Dendritic cell treated with granulocyte-macrophage colony-stimulating factor and Interleukin-4, amounts not matched to agents 40 ng/mL and 50 ng/mL, for 4 days (primary cell): ENCODE measurements around the gene PERM1.

Experiments
- H3K27ac Mint-ChIP-seq: one replicate; pipeline ENCODE4 v1.8.0; 2022; ENCODE audit warnings: mild to moderate bottlenecking, mixed read lengths
- H3K27me3 Mint-ChIP-seq: one replicate; pipeline ENCODE4 v1.8.0; 2022; ENCODE audit warnings: mild to moderate bottlenecking, mixed read lengths
- H3K36me3 Mint-ChIP-seq: one replicate; pipeline ENCODE4 v1.8.0; 2022; ENCODE audit warnings: low read depth, mixed read lengths
- H3K4me1 Mint-ChIP-seq: one replicate; pipeline ENCODE4 v1.8.0; 2022; ENCODE audit warnings: low read depth, mixed read lengths
- H3K4me3 Mint-ChIP-seq: one replicate; pipeline ENCODE4 v1.8.0; 2022; ENCODE audit warnings: mild to moderate bottlenecking, moderate library complexity, mixed read lengths
- H3K9me3 Mint-ChIP-seq: one replicate; pipeline ENCODE4 v1.8.0; 2022; ENCODE audit warnings: mixed read lengths
- intact Hi-C: fragments of 100-400 bp; cut with micrococcal nuclease; formaldehyde crosslinking; loops from one replicate; pipeline ENCODE4 v1.15.0; 2022

Gene PERM1

GRCh38 chr1:1006305-1007159 is 24.6 kb upstream of the PERM1 start:
- H3K27ac Mint-ChIP-seq: no peak overlapping the region
- H3K36me3 Mint-ChIP-seq: no peaks in the 10 kb centered on the region
- intact Hi-C loops: no loop called here
- H3K9me3 Mint-ChIP-seq: no peaks in the 10 kb centered on the region
- H3K27me3 Mint-ChIP-seq: peaks cover 72% of the 10 kb centered on the region
- peaks cover 21% of the 10 kb centered on the region for H3K4me1 Mint-ChIP-seq
- no peak overlapping the region for H3K4me3 Mint-ChIP-seq

GRCh38 chr1:1005774-1006304 is 23.9 kb upstream of the PERM1 start:
- Mint-ChIP-seq H3K9me3 (no peaks in the 10 kb centered on the region), H3K4me1 (peaks cover 24% of the 10 kb centered on the region)
- intact Hi-C loops: no loop called here

DNA sequence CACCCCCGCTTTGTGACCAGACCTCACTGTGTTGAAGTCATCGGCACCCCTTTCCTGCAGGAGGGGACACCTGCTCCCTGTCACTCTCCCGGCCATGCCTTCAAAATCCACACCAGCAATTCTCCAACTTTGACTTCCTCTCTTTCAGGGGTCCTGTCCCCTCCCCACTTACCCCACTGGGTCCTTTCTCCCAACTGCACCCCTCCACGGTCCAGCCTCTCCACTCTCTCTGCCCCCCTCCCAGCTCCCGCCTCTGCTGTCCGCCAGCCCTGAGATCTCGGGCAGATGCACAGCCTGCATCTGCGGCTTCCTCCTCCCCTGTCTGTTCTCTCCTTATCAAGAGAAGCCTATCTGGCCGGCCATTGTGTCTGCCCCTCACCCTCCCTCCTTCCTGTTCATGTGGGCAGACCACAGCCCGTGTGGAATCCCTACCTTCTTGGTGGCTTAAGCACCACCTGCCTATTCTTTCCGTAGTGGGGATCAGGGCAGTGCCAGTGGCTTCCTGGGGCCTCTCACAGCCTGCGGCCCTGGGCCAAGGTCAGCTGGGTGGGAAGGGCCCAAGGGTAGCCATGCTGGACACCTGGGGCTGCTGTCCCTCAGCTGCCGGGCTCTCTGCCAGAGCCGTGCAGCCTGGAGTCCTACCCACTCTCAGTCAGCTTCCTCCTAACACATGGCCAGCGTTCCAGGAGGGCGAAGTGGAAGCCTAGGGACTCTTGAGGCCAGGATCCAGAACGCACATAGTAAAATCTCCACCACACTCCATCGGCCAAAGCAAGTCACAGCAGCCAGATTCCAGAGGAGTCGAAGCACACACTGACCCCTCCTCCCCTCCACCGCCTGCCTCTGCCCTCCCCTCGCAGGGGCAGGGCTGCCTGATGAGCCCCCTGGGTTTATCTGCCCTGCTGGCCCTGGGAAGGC is 23.1 kb upstream of the PERM1 start:
- H3K27ac Mint-ChIP-seq: no peak overlapping the region
- intact Hi-C loops: no loop called here
- no peaks in the 10 kb centered on the region for H3K9me3 Mint-ChIP-seq
- peaks cover 29% of the 10 kb centered on the region for H3K4me1 Mint-ChIP-seq
- H3K4me3 Mint-ChIP-seq: no peak overlapping the region
- no peaks in the 10 kb centered on the region for H3K36me3 Mint-ChIP-seq
- peaks cover 78% of the 10 kb centered on the region for H3K27me3 Mint-ChIP-seq

More at GRCh38 chr1:1005774-1006304, 23.9 kb upstream of the PERM1 start:
- Mint-ChIP-seq H3K4me3 (no peak overlapping the region), H3K27me3 (peaks cover 72% of the 10 kb centered on the region), H3K36me3 (no peaks in the 10 kb centered on the region), H3K27ac (no peak overlapping the region)

- H3K9me3 Mint-ChIP-seq: no peaks in the 10 kb centered on the region
- H3K36me3 Mint-ChIP-seq: no peaks in the 10 kb centered on the region
- intact Hi-C loops: no loop called here
- H3K4me3 Mint-ChIP-seq: no peak overlapping the region
- H3K27ac Mint-ChIP-seq: no peak overlapping the region
- H3K27me3 Mint-ChIP-seq: peaks cover 80% of the 10 kb centered on the region
- H3K4me1 Mint-ChIP-seq: peaks cover 29% of the 10 kb centered on the region
These were observed 22.5 kb upstream of the PERM1 start for GRCh38 chr1:1004420-1004779.

DNA sequence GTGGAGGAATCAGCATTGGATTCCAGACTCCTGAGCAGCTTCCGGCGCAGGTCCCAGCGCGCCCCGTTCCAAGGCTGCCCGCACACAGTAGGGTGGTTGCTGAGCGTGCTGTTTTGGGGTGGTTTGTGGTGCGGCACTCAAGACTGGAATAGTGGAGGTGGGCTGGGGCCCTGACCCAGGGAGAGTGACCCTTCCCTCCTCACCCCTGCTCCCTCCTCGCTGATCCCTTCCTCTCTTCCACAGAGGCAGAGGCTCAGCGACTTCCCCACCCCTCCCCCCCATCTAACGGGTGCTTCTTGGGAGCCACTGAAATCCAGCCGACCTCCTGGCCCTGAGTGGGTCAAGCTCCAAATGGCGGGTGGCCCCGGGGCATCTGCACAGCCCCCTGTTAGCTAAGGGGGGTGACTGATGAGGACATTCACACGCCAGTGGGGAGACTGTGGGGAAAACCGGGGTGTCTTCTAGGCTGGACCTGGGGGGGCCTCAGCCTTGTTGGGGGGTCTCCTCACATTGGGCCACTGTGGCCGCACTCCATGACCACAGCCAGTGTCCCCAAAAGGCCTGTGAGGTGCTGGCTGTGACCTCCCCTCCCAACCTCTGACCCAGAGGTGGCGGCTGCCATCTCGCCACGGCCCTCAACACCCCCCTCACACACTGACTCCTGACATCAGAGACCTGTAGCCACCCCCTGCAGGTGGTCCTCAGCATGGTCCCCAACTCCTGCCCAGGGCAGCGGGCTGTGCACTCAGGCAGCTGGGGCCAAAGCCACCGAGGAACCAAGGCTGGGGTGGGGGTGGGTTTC is 21.9 kb upstream of the PERM1 start:
- Mint-ChIP-seq H3K36me3 (no peaks in the 10 kb centered on the region), H3K4me1 (peaks cover 24% of the 10 kb centered on the region), H3K27me3 (peaks cover 76% of the 10 kb centered on the region)

GRCh38 chr1:1001057-1001783 is 19.3 kb upstream of the PERM1 start:
- peak overlapping the region; percentile 58 for H3K4me3 Mint-ChIP-seq
- H3K36me3 Mint-ChIP-seq: no peaks in the 10 kb centered on the region
- H3K27ac Mint-ChIP-seq: peak overlapping the region; percentile 32
- H3K27me3 Mint-ChIP-seq: peaks cover 77% of the 10 kb centered on the region
- no peaks in the 10 kb centered on the region for H3K9me3 Mint-ChIP-seq
- H3K4me1 Mint-ChIP-seq: peaks cover 24% of the 10 kb centered on the region
- intact Hi-C loops: no loop called here

More for the DNA sequence above, 21.9 kb upstream of the PERM1 start:
- intact Hi-C loops: no loop called here
- Mint-ChIP-seq H3K27ac (no peak overlapping the region), H3K9me3 (no peaks in the 10 kb centered on the region), H3K4me3 (no peak overlapping the region)

GRCh38 chr1:1000357-1001056 is 18.6 kb upstream of the PERM1 start:
- Mint-ChIP-seq H3K4me3 (peak overlapping the region; percentile 58), H3K9me3 (no peaks in the 10 kb centered on the region), H3K27me3 (peaks cover 80% of the 10 kb centered on the region), H3K36me3 (no peaks in the 10 kb centered on the region), H3K27ac (peak overlapping the region; percentile 32), H3K4me1 (peaks cover 24% of the 10 kb centered on the region)
- intact Hi-C loops: no loop called here

DNA sequence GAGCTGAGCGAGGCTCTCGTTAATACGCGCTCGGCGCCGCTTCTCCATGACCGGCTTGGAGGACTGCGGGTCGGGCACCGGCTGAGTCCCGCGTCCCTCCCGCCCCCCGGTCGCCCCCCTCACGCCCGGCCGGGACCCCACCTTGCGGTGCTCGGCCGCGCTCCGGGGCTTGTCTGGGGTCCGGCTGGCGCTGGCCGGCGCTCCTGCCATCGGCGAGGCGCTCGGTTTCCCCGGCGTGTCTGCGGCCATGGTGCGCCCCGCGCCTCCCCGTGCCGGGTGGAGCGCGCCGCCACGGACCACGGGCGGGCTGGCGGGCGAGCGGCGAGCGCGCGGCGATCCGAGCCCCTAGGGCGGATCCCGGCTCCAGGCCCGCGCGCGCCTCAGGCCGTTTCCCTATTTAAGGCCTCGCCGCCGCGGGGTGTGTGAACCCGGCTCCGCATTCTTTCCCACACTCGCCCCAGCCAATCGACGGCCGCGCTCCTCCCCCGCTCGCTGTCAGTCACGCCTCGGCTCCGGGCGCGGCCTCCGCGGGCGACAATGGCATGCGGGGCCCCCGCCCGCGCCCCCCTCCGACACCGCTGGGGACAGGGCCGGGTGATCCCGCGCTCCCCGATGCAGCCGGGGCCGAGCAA is 17.9 kb upstream of the PERM1 start, which contains the start of gene HES4:
Gene HES4 (minus strand): TSS at position 373 of the 632 bp plus-strand sequence. CDS start 124 bp downstream, at position 249.
- Mint-ChIP-seq H3K36me3 (no peaks in the 10 kb centered on the region), H3K9me3 (no peaks in the 10 kb centered on the region), H3K27me3 (peaks cover 80% of the 10 kb centered on the region), H3K4me3 (peak within 1 kb of the TSS; percentile 58), H3K4me1 (peaks cover 18% of the 10 kb centered on the region), H3K27ac (peak within 1 kb of the TSS; percentile 32)
- intact Hi-C loops: no loop called here

- intact Hi-C loops: no loop called here
- H3K27ac Mint-ChIP-seq: no peak overlapping the region
- no peaks in the 10 kb centered on the region for H3K36me3 Mint-ChIP-seq
- H3K4me3 Mint-ChIP-seq: no peak overlapping the region
- peaks cover 80% of the 10 kb centered on the region for H3K27me3 Mint-ChIP-seq
- no peaks in the 10 kb centered on the region for H3K9me3 Mint-ChIP-seq
- H3K4me1 Mint-ChIP-seq: peaks cover 14% of the 10 kb centered on the region
These were observed 17.3 kb upstream of the PERM1 start for GRCh38 chr1:998995-999724.

GRCh38 chr1:998745-998994 is 16.8 kb upstream of the PERM1 start:
- Mint-ChIP-seq H3K4me1 (peaks cover 14% of the 10 kb centered on the region), H3K9me3 (no peaks in the 10 kb centered on the region), H3K4me3 (no peak overlapping the region), H3K36me3 (no peaks in the 10 kb centered on the region), H3K27me3 (peaks cover 80% of the 10 kb centered on the region), H3K27ac (no peak overlapping the region)
- intact Hi-C loops: no loop called here

GRCh38 chr1:997993-998744 is 16.3 kb upstream of the PERM1 start:
- Mint-ChIP-seq H3K4me3 (peak overlapping the region; percentile 26), H3K27ac (no peak overlapping the region)
- intact Hi-C loops: no loop called here

More at GRCh38 chr1:997993-998744, 16.3 kb upstream of the PERM1 start:
- Mint-ChIP-seq H3K4me1 (peaks cover 14% of the 10 kb centered on the region), H3K36me3 (no peaks in the 10 kb centered on the region), H3K27me3 (peaks cover 80% of the 10 kb centered on the region), H3K9me3 (no peaks in the 10 kb centered on the region)
